Measurements from ENCODE around the gene PLA2G5.

PLA2G5 gene

DNA sequence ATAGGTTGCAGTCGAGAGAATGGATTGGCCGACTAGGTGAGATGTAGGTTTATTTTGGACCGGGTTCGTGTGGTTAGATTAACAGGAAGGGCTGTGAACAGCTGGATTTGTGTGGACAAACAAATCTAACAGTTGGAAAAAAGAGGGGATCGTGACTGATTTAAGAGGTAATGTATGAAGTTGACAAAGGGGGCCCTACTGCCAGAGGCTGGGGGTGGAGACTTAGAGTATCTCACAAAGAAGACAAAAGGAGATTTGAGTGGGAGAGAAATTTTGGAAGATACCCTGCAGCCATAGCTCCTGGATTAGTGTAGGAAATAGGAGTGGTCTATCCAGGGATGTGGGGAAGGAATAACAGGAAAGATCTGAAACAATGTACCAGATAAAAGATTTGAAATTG, 38.8 kb upstream of the PLA2G5 start:
- TF ChIP-seq CTCF (conservative IDR thresholded peaks at IDR 0.05; ENCODE audit: low read depth, low read length): no peak
- H3K4me2 ChIP-seq: no peak overlapping the region
- no peak overlapping the region for H3K9ac ChIP-seq
- no peaks in the 10 kb centered on the region for H3K36me3 ChIP-seq (ENCODE audit: insufficient read depth)
- no peaks in the 10 kb centered on the region for H3K4me1 ChIP-seq (ENCODE audit: low read depth, poor library complexity, severe bottlenecking)
- H3K79me2 ChIP-seq (ENCODE audit: insufficient read depth, low read depth): no peaks in the 10 kb centered on the region
- peaks cover 15% of the 10 kb centered on the region; the same call in 1 of the 2 replicates for H3K27me3 ChIP-seq (ENCODE audit: insufficient read depth, low read depth)
- no peak overlapping the region for H2AFZ ChIP-seq (ENCODE audit: low read depth)
- H4K20me1 ChIP-seq (ENCODE audit: insufficient read depth): no peaks in the 10 kb centered on the region
- H3K4me3 ChIP-seq (IDR thresholded peaks at IDR 0.05; ENCODE audit: insufficient read depth, low read depth, low read length): no peak overlapping the region
- H3K27ac ChIP-seq: no peak overlapping the region

- Histone ChIP-seq H3K79me2 (ENCODE audit: insufficient read depth, low read depth) (no peaks in the 10 kb centered on the region), H2AFZ (ENCODE audit: low read depth) (no peak overlapping the region)
These were observed 38.2 kb upstream of the PLA2G5 start for GRCh38 chr1:20031836-20032235.

DNA sequence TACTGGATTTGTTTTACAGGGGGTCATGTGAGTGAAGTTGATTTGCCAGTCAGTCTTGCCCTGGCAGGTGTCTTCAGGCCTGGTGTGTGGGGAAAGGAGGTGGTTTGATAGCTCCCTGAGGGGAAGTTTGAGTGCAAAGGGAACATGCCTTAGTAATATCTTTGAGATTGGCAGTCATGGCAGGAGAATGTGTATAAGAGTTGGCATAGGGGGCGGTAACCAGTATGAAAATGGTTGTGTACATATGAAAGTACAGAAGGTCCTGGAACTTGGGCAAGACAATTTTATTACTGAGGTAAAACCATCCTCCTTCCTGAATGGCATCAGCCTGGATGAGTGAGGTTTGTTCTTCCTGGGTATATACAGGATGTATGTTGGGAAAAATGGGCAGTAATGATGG, 37.6 kb upstream of the PLA2G5 start:
- Histone ChIP-seq H3K4me1 (ENCODE audit: low read depth, poor library complexity, severe bottlenecking) (no peaks in the 10 kb centered on the region), H2AFZ (ENCODE audit: low read depth) (no peak overlapping the region), H3K4me2 (no peak overlapping the region), H3K79me2 (ENCODE audit: insufficient read depth, low read depth) (no peaks in the 10 kb centered on the region), H4K20me1 (ENCODE audit: insufficient read depth) (no peaks in the 10 kb centered on the region), H3K27me3 (ENCODE audit: insufficient read depth, low read depth) (peaks cover 18% of the 10 kb centered on the region; the same call in 1 of the 2 replicates), H3K4me3 (IDR thresholded peaks at IDR 0.05; ENCODE audit: insufficient read depth, low read depth, low read length) (no peak overlapping the region), H3K27ac (no peak overlapping the region), H3K36me3 (ENCODE audit: insufficient read depth) (no peaks in the 10 kb centered on the region), H3K9ac (no peak overlapping the region)
- no peak for TF ChIP-seq CTCF (conservative IDR thresholded peaks at IDR 0.05; ENCODE audit: low read depth, low read length)

More at GRCh38 chr1:20031836-20032235, 38.2 kb upstream of the PLA2G5 start:
- no peak overlapping the region for H3K9ac ChIP-seq
- no peaks in the 10 kb centered on the region for H3K36me3 ChIP-seq (ENCODE audit: insufficient read depth)
- TF ChIP-seq CTCF (conservative IDR thresholded peaks at IDR 0.05; ENCODE audit: low read depth, low read length): no peak
- no peak overlapping the region for H3K4me3 ChIP-seq (IDR thresholded peaks at IDR 0.05; ENCODE audit: insufficient read depth, low read depth, low read length)
- H3K4me1 ChIP-seq (ENCODE audit: low read depth, poor library complexity, severe bottlenecking): no peaks in the 10 kb centered on the region
- H4K20me1 ChIP-seq (ENCODE audit: insufficient read depth): no peaks in the 10 kb centered on the region
- H3K4me2 ChIP-seq: no peak overlapping the region
- no peak overlapping the region for H3K27ac ChIP-seq
- H3K27me3 ChIP-seq (ENCODE audit: insufficient read depth, low read depth): peaks cover 16% of the 10 kb centered on the region; the same call in 1 of the 2 replicates

- no peaks in the 10 kb centered on the region for H4K20me1 ChIP-seq (ENCODE audit: insufficient read depth)
- H3K4me3 ChIP-seq (IDR thresholded peaks at IDR 0.05; ENCODE audit: insufficient read depth, low read depth, low read length): no peak overlapping the region
- no peak overlapping the region for H3K9ac ChIP-seq
- no peaks in the 10 kb centered on the region for H3K36me3 ChIP-seq (ENCODE audit: insufficient read depth)
- no peaks in the 10 kb centered on the region for H3K79me2 ChIP-seq (ENCODE audit: insufficient read depth, low read depth)
- H3K27me3 ChIP-seq (ENCODE audit: insufficient read depth, low read depth): peaks cover 15% of the 10 kb centered on the region; the same call in 1 of the 2 replicates
- H2AFZ ChIP-seq (ENCODE audit: low read depth): no peak overlapping the region
- no peaks in the 10 kb centered on the region for H3K4me1 ChIP-seq (ENCODE audit: low read depth, poor library complexity, severe bottlenecking)
- H3K27ac ChIP-seq: no peak overlapping the region
- TF ChIP-seq CTCF (conservative IDR thresholded peaks at IDR 0.05; ENCODE audit: low read depth, low read length): no peak
- H3K4me2 ChIP-seq: no peak overlapping the region
These were observed 36.6 kb upstream of the PLA2G5 start for GRCh38 chr1:20033420-20033819.

All from KMS-11 (cell line).